WTC11 (cell line): Measurements from ENCODE around the gene MED15. TPM values are rescaled to one million over a fixed set of nuclear protein-coding genes. Genes with fewer than 3 reads are reported as not detected.

Experiments used
- ATAC-seq: fragments of 200-7000 bp; cut with Tn5 transposase; 2 replicates; pipeline ENCODE4 v1.10.0; 2021; ENCODE audit warnings: mild to moderate bottlenecking, moderate library complexity
- CTCF ChIA-PET: fragments of 300-600 bp; sonication (Branson Sonifier 250); formaldehyde crosslinking; loops from one replicate; lab custom pipeline; 2021; ENCODE audit warnings: antibody characterized with exemption; lab: Charles Lee
- POLR2A ChIA-PET: fragments of 350-600 bp; sonication (Branson Sonifier 250); formaldehyde crosslinking; loops from one replicate; lab custom pipeline; 2021; ENCODE audit warnings: antibody characterized with exemption; lab: Charles Lee
- DNase-seq: peaks from one replicate; pipeline ENCODE4 v3.0.0; 2021; ENCODE audit warnings: low spot score
- H3K27ac Mint-ChIP-seq: 2 replicates; pipeline ENCODE4 v1.8.0; 2021; ENCODE audit warnings: mixed read lengths
- H3K27me3 Mint-ChIP-seq: 2 replicates; pipeline ENCODE4 v1.8.0; 2021; ENCODE audit warnings: low read depth, mild to moderate bottlenecking, moderate library complexity, mixed read lengths
- H3K36me3 Mint-ChIP-seq: 2 replicates; pipeline ENCODE4 v1.8.0; 2021; ENCODE audit warnings: mixed read lengths
- H3K4me1 Mint-ChIP-seq: 2 replicates; pipeline ENCODE4 v1.8.0; 2022; ENCODE audit warnings: mixed read lengths
- H3K4me3 Mint-ChIP-seq: 2 replicates; pipeline ENCODE4 v1.8.0; 2021; ENCODE audit warnings: mild to moderate bottlenecking, moderate library complexity, mixed read lengths
- H3K9me3 Mint-ChIP-seq: 2 replicates; pipeline ENCODE4 v1.8.0; 2021; ENCODE audit warnings: mixed read lengths
- CREB1 ChIP-seq: sonication (generic); formaldehyde crosslinking; IDR thresholded peaks from 2 replicates; pipeline ENCODE4 v1.8.0; 2023; ENCODE audit warnings: mild to moderate bottlenecking, missing genetic modification reagents
- ETV6 ChIP-seq: sonication (generic); formaldehyde crosslinking; IDR thresholded peaks from 2 replicates; pipeline ENCODE4 v1.8.1; 2022; ENCODE audit warnings: mild to moderate bottlenecking, missing genetic modification reagents
- FOXP1 ChIP-seq: sonication (generic); formaldehyde crosslinking; IDR thresholded peaks from 2 replicates; pipeline ENCODE4 v1.8.0; 2022; ENCODE audit warnings: missing genetic modification reagents, mild to moderate bottlenecking, moderate library complexity, borderline replicate concordance
- GRHL2 ChIP-seq: fragments of 250-450 bp; sonication (Bioruptor Pico); IDR thresholded peaks from 2 replicates; pipeline ENCODE4 v1.8.0; 2022; ENCODE audit warnings: mild to moderate bottlenecking, moderate library complexity; ENCODE audit not compliant: insufficient replicate concordance, severe bottlenecking
- HMGA2 ChIP-seq: fragments of 250-450 bp; sonication (Bioruptor Pico); IDR thresholded peaks from 2 replicates; pipeline ENCODE4 v1.4.0; 2021; ENCODE audit warnings: mild to moderate bottlenecking, moderate library complexity
- MYBL2 ChIP-seq: sonication (generic); formaldehyde crosslinking; IDR thresholded peaks from 2 replicates; pipeline ENCODE4 v1.8.1; 2023; ENCODE audit warnings: mild to moderate bottlenecking, moderate library complexity, missing genetic modification reagents
- NR3C1 ChIP-seq: sonication (generic); formaldehyde crosslinking; conservative IDR thresholded peaks from 2 replicates; pipeline ENCODE4 v1.8.1; 2023; ENCODE audit warnings: low read depth, mild to moderate bottlenecking, missing genetic modification reagents
- OVOL2 ChIP-seq: fragments of 250-450 bp; sonication (Bioruptor Pico); IDR thresholded peaks from 2 replicates; pipeline ENCODE4 v1.9.0; 2021; ENCODE audit warnings: mild to moderate bottlenecking, borderline replicate concordance
- RORB ChIP-seq: fragments of 250-450 bp; sonication (Bioruptor Pico); IDR thresholded peaks from 2 replicates; pipeline ENCODE4 v1.9.0; 2021; ENCODE audit warnings: mild to moderate bottlenecking
- TP53 ChIP-seq: sonication (generic); formaldehyde crosslinking; IDR thresholded peaks from 2 replicates; pipeline ENCODE4 v1.8.1; 2023; ENCODE audit warnings: mild to moderate bottlenecking, missing genetic modification reagents
- ZNF263 ChIP-seq: sonication (generic); formaldehyde crosslinking; IDR thresholded peaks from 2 replicates; pipeline ENCODE4 v1.8.1; 2022; ENCODE audit warnings: low read depth, mild to moderate bottlenecking, moderate library complexity, missing genetic modification reagents
- total RNA-seq: library from RNA; stranded (reverse); gene quantifications from 3 replicates; pipeline ENCODE4 v1.2.3, GENCODE V29; 2021
- TF ChIP-seq, protein P1 (sequence below): sonication (generic); formaldehyde crosslinking; IDR thresholded peaks from 2 replicates; pipeline ENCODE4 v1.8.0; 2022; ENCODE audit warnings: mild to moderate bottlenecking, missing genetic modification reagents
- TF ChIP-seq, protein P2 (sequence below): fragments of 250-450 bp; sonication (Bioruptor Pico); IDR thresholded peaks from 2 replicates; pipeline ENCODE4 v1.9.0; 2021; ENCODE audit warnings: mild to moderate bottlenecking
- TF ChIP-seq, protein P3 (sequence below): sonication (generic); formaldehyde crosslinking; IDR thresholded peaks from 2 replicates; pipeline ENCODE4 v1.8.0; 2022; ENCODE audit warnings: missing genetic modification reagents
- TF ChIP-seq, protein P4 (sequence below): sonication (generic); formaldehyde crosslinking; IDR thresholded peaks from 2 replicates; pipeline ENCODE4 v1.8.1; 2022; ENCODE audit warnings: low read depth, missing genetic modification reagents, borderline replicate concordance
- TF ChIP-seq, protein P5 (sequence below): fragments of 250-450 bp; sonication (Bioruptor Pico); IDR thresholded peaks from 2 replicates; pipeline ENCODE4 v1.9.0; 2021; ENCODE audit warnings: mild to moderate bottlenecking, borderline replicate concordance
- TF ChIP-seq, protein P6 (sequence below): sonication (generic); formaldehyde crosslinking; IDR thresholded peaks from 2 replicates; pipeline ENCODE4 v1.8.0; 2023; ENCODE audit warnings: mild to moderate bottlenecking, missing genetic modification reagents

Gene MED15
- total RNA-seq, 1 experiment from 2014 or later, result 67.7 TPM

DNA sequence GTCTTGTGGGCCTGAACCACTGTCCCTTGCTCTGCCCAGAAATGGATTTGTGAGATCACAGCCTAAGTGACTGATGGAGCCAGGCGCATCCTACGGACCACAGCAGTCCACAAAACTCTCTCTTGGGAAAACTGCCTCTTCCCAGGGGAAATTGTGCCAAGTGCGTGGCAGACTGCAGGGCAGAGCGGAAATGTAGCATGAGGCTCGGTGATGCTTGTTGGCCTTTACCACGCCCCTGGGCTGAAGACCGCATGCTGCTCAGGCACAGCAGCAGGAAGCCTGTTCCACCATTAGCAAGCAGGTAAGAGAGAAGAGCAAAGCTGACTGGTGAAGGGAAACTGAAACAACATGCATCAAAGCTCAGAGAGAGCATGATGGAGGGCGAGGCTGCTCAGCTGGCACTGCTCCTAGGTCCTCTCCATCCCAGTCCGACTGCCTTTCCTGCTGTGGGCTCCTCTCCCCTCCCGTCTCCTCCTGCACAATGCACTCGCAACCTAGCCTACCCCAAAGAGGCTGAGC is 43.3 kb upstream of the MED15 start:
- ChIA-PET CTCF (interaction anchor here (0.6 to 4.8 kb wide), 6 partner anchors 25 to 144 kb away, joined by 3 to 31 read pairs (median 4); partner anchors contain the start of gene DGCR6L), POLR2A (interaction anchor here (0.5 kb wide), 1 partner anchor 57 kb away, joined by 4 read pairs; no protein-coding TSS in a partner anchor)
- ATAC-seq, result no peak
- Mint-ChIP-seq H3K9me3 (no peaks in the 10 kb centered on the region), H3K27me3 (no peaks in the 10 kb centered on the region), H3K36me3 (no peaks in the 10 kb centered on the region), H3K27ac (peak overlapping the region; percentile 53; the same call in 1 of the 2 replicates), H3K4me1 (peaks cover 16% of the 10 kb centered on the region), H3K4me3 (no peak overlapping the region)
- TF ChIP-seq OVOL2 (CRISPR knock-in tag) (no peak), GRHL2 (CRISPR knock-in tag) (no peak), TP53 (CRISPR knock-in tag) (no peak), HMGA2 (CRISPR knock-in tag) (no peak), NR3C1 (CRISPR knock-in tag) (no peak), FOXP1 (CRISPR knock-in tag) (no peak), RORB (CRISPR knock-in tag) (no peak), ETV6 (CRISPR knock-in tag) (no peak)
- TF ChIP-seq, protein P1, sequence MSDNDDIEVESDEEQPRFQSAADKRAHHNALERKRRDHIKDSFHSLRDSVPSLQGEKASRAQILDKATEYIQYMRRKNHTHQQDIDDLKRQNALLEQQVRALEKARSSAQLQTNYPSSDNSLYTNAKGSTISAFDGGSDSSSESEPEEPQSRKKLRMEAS (CRISPR knock-in tag), result no peak
- TF ChIP-seq, protein P2, sequence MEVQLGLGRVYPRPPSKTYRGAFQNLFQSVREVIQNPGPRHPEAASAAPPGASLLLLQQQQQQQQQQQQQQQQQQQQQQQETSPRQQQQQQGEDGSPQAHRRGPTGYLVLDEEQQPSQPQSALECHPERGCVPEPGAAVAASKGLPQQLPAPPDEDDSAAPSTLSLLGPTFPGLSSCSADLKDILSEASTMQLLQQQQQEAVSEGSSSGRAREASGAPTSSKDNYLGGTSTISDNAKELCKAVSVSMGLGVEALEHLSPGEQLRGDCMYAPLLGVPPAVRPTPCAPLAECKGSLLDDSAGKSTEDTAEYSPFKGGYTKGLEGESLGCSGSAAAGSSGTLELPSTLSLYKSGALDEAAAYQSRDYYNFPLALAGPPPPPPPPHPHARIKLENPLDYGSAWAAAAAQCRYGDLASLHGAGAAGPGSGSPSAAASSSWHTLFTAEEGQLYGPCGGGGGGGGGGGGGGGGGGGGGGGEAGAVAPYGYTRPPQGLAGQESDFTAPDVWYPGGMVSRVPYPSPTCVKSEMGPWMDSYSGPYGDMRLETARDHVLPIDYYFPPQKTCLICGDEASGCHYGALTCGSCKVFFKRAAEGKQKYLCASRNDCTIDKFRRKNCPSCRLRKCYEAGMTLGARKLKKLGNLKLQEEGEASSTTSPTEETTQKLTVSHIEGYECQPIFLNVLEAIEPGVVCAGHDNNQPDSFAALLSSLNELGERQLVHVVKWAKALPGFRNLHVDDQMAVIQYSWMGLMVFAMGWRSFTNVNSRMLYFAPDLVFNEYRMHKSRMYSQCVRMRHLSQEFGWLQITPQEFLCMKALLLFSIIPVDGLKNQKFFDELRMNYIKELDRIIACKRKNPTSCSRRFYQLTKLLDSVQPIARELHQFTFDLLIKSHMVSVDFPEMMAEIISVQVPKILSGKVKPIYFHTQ, result no peak
- TF ChIP-seq, protein P3, sequence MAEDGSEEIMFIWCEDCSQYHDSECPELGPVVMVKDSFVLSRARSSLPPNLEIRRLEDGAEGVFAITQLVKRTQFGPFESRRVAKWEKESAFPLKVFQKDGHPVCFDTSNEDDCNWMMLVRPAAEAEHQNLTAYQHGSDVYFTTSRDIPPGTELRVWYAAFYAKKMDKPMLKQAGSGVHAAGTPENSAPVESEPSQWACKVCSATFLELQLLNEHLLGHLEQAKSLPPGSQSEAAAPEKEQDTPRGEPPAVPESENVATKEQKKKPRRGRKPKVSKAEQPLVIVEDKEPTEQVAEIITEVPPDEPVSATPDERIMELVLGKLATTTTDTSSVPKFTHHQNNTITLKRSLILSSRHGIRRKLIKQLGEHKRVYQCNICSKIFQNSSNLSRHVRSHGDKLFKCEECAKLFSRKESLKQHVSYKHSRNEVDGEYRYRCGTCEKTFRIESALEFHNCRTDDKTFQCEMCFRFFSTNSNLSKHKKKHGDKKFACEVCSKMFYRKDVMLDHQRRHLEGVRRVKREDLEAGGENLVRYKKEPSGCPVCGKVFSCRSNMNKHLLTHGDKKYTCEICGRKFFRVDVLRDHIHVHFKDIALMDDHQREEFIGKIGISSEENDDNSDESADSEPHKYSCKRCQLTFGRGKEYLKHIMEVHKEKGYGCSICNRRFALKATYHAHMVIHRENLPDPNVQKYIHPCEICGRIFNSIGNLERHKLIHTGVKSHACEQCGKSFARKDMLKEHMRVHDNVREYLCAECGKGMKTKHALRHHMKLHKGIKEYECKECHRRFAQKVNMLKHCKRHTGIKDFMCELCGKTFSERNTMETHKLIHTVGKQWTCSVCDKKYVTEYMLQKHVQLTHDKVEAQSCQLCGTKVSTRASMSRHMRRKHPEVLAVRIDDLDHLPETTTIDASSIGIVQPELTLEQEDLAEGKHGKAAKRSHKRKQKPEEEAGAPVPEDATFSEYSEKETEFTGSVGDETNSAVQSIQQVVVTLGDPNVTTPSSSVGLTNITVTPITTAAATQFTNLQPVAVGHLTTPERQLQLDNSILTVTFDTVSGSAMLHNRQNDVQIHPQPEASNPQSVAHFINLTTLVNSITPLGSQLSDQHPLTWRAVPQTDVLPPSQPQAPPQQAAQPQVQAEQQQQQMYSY (CRISPR knock-in tag), result no peak
- no peak for DNase-seq

DNA sequence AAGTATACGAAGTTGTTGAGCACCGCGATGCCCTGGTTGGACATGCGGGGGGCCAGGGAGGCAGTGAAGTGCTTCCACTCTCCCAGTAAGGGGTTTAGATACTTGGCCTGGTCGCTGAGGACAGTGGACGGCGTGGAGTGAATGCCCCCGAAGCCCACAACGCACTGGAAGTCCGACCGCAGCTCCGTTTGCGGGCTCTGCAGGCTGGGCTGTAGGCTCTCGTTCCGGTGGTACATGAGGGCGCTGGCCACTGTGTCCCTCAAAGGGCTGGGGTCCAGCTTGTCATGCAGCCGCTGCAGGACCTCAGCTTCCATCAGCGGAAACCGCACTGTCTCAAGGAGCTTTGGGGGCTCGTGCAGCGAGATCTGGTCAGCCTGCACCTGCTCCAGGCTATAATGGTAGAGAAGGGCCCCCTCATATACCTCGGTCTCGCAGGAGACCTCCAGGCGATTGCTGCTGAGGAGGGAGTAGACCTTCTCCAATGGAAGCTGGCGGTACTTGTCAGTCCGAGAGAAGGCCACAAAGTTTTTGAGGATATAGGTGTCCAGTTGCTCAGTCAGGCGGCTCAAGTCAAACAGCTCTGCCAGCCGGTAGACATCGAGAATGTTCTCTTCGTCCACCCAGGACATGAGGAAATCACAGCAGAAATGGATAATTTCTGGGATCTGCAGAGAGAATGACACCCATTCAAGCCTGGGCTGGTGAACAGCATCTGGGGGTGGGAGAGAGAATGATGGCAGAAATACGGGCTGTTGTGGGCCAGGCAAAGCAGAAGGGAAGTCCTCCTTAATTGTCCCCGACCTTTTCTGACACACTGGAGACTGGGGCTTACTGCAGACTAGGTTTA is 42.3 kb upstream of the MED15 start:
- no peak overlapping the region for H3K4me3 Mint-ChIP-seq
- POLR2A ChIA-PET, result interaction anchor here (0.5 kb wide), 1 partner anchor 56 kb away, joined by 4 read pairs; no protein-coding TSS in a partner anchor
- H3K27me3 Mint-ChIP-seq, result no peaks in the 10 kb centered on the region
- H3K36me3 Mint-ChIP-seq, result no peaks in the 10 kb centered on the region
- no peaks in the 10 kb centered on the region for H3K9me3 Mint-ChIP-seq
- DNase-seq (no peak), ATAC-seq (no peak)
- CTCF ChIA-PET, result interaction anchor here (1.6 to 4.8 kb wide), 3 partner anchors 47 to 99 kb away, joined by 4 to 31 read pairs (median 5); no protein-coding TSS in a partner anchor
- H3K27ac Mint-ChIP-seq, result no peak overlapping the region
- peaks cover 12% of the 10 kb centered on the region for H3K4me1 Mint-ChIP-seq
- TF ChIP-seq CREB1 (no peak), ZNF263 (CRISPR knock-in tag) (no peak), MYBL2 (CRISPR knock-in tag) (no peak)
- TF ChIP-seq, protein P4, sequence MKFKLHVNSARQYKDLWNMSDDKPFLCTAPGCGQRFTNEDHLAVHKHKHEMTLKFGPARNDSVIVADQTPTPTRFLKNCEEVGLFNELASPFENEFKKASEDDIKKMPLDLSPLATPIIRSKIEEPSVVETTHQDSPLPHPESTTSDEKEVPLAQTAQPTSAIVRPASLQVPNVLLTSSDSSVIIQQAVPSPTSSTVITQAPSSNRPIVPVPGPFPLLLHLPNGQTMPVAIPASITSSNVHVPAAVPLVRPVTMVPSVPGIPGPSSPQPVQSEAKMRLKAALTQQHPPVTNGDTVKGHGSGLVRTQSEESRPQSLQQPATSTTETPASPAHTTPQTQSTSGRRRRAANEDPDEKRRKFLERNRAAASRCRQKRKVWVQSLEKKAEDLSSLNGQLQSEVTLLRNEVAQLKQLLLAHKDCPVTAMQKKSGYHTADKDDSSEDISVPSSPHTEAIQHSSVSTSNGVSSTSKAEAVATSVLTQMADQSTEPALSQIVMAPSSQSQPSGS, result no peak
- TF ChIP-seq, protein P5, sequence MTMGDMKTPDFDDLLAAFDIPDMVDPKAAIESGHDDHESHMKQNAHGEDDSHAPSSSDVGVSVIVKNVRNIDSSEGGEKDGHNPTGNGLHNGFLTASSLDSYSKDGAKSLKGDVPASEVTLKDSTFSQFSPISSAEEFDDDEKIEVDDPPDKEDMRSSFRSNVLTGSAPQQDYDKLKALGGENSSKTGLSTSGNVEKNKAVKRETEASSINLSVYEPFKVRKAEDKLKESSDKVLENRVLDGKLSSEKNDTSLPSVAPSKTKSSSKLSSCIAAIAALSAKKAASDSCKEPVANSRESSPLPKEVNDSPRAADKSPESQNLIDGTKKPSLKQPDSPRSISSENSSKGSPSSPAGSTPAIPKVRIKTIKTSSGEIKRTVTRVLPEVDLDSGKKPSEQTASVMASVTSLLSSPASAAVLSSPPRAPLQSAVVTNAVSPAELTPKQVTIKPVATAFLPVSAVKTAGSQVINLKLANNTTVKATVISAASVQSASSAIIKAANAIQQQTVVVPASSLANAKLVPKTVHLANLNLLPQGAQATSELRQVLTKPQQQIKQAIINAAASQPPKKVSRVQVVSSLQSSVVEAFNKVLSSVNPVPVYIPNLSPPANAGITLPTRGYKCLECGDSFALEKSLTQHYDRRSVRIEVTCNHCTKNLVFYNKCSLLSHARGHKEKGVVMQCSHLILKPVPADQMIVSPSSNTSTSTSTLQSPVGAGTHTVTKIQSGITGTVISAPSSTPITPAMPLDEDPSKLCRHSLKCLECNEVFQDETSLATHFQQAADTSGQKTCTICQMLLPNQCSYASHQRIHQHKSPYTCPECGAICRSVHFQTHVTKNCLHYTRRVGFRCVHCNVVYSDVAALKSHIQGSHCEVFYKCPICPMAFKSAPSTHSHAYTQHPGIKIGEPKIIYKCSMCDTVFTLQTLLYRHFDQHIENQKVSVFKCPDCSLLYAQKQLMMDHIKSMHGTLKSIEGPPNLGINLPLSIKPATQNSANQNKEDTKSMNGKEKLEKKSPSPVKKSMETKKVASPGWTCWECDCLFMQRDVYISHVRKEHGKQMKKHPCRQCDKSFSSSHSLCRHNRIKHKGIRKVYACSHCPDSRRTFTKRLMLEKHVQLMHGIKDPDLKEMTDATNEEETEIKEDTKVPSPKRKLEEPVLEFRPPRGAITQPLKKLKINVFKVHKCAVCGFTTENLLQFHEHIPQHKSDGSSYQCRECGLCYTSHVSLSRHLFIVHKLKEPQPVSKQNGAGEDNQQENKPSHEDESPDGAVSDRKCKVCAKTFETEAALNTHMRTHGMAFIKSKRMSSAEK (CRISPR knock-in tag), result no peak
- TF ChIP-seq, protein P6, sequence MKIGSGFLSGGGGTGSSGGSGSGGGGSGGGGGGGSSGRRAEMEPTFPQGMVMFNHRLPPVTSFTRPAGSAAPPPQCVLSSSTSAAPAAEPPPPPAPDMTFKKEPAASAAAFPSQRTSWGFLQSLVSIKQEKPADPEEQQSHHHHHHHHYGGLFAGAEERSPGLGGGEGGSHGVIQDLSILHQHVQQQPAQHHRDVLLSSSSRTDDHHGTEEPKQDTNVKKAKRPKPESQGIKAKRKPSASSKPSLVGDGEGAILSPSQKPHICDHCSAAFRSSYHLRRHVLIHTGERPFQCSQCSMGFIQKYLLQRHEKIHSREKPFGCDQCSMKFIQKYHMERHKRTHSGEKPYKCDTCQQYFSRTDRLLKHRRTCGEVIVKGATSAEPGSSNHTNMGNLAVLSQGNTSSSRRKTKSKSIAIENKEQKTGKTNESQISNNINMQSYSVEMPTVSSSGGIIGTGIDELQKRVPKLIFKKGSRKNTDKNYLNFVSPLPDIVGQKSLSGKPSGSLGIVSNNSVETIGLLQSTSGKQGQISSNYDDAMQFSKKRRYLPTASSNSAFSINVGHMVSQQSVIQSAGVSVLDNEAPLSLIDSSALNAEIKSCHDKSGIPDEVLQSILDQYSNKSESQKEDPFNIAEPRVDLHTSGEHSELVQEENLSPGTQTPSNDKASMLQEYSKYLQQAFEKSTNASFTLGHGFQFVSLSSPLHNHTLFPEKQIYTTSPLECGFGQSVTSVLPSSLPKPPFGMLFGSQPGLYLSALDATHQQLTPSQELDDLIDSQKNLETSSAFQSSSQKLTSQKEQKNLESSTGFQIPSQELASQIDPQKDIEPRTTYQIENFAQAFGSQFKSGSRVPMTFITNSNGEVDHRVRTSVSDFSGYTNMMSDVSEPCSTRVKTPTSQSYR (CRISPR knock-in tag), result no peak
